Rectal smooth muscle tissue (tissue), 1 donor: ENCODE results near the gene EFR3B.

ENCODE experiments used
- H3K27ac ChIP-seq: one replicate; pipeline ENCODE4 v1.7.0; 2013; ENCODE audit warnings: low read depth, low read length, inconsistent platforms
- H3K27me3 ChIP-seq: one replicate; pipeline ENCODE4 v1.7.0; 2013; ENCODE audit warnings: low read length; ENCODE audit not compliant: control insufficient read depth, insufficient read depth
- H3K36me3 ChIP-seq: one replicate; pipeline ENCODE4 v1.7.0; 2013; ENCODE audit warnings: low read length; ENCODE audit not compliant: control insufficient read depth, insufficient read depth
- H3K4me1 ChIP-seq: one replicate; pipeline ENCODE4 v1.7.0; 2013; ENCODE audit warnings: low read length; ENCODE audit not compliant: control insufficient read depth, insufficient read depth
- H3K4me3 ChIP-seq: one replicate; pipeline ENCODE4 v1.7.0; 2013; ENCODE audit warnings: low read length
- H3K9ac ChIP-seq: one replicate; pipeline ENCODE4 v1.7.0; 2013; ENCODE audit warnings: low read length

EFR3B gene

DNA sequence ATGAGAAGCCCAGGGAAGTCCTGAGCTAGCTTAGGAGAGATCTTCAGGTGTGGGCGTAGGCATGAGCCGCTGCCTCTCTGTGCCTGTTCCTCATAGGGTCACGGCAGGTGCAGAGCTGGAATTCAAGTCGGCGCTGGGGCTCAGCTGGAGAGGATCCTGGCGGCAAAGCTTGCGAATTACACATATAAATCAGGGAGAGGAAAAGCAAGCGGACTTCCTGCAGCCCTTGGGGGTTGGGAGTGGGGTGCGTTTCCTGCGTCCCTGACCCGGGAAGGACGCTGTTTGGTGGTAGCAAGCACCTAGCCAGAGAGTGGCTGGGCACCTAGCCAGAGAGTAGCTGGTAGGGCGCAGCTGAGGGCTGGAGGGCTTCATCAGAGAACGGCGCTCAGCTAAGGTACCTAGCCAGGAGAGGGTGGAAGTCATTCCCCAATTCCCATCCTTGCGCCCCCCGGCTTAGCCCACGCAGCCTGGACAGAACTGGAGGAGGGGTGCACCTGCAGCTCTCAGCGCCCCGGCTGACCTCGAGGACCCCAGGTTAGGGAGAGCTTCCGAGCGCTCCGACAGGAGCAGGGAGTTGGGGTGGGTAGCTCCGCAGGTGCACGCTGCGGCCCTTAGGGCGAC is 459 bp upstream of the EFR3B start:
- Histone ChIP-seq H3K9ac (no peak overlapping the region), H3K4me3 (peak overlapping the region; percentile 53), H3K27me3 (peaks cover 3% of the 10 kb centered on the region), H3K27ac (no peak overlapping the region), H3K4me1 (peaks cover 6% of the 10 kb centered on the region), H3K36me3 (no peaks in the 10 kb centered on the region)

DNA sequence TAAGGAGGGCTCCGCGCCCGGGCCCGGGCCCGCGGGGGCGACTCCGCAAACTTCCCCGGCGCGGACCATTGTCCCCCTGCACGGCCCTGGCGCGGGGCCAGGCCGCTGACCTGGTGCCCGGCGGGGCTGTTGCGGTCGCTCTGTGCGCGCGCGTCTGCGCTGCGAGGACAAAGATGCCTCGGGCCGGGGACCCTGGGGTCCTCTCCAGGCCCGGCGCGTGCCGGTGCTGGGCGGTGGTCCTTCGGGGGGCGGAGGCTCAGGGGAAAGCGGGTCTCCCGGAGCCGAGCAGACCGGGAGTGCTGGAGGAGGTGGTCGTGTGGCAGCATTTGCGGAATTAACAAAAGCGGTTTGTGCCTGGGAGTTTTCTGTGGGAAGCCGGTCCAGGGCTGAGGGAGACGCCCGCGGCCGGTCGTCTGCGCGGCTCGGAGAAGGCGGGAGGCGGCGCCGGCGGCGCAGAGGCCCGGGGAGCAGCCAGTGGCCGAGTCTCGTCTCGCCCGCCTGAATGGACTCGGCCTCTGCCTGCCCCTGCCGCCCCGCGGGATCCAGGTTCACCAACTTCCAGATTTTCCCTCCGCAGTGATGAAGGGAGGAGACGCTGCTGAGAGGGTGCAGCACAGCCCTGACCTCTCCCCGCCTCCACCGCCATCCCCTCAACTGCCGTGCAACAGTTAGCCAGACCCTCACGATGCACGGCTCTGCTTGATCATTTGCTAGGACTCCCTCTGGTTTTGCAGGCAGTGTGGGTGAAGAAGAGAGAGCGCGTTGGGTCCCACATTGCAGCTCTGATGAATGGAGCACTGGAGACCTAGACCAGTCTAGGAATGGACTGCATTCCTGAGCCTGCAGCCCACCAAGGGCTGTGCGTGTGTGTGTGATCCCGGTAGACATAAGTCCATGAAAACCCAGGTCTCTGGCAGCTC is 705 bp downstream of the EFR3B start:
- Histone ChIP-seq H3K4me3 (peak overlapping the region; percentile 89), H3K4me1 (peaks cover 6% of the 10 kb centered on the region), H3K9ac (peak overlapping the region; percentile 45), H3K27ac (peak overlapping the region; percentile 27), H3K36me3 (no peaks in the 10 kb centered on the region), H3K27me3 (peaks cover 3% of the 10 kb centered on the region)

DNA sequence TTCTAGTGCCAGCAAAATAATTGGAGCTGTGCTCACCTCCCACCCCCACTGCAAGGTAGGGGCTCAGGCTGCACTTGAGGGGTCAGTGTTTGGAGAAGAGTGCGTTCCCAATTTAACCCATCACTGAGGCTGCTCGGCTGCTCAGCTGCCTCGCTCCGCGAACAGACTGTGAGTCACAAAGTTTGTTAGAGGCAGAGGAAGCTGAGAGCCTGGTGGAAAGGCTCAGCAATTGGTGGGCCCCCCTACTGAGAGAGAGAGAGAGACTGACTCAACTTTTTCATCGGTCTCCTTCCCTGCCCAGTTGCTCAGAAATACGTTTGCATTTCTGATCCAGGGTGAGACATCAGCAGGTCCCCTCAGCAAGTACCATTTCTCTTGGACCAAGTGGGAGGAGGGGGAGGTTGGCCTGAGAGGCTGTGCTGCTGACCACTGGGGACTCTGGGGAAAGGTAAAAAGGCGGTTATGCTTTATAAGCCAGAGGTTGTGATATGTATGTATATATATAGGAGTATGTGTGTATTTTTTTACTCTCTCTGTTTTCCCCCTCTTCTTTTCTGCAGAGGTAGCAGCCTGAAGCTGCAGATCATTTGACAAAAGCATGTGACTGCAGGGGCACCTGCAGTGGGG is 1.5 kb downstream of the EFR3B start:
- H3K9ac ChIP-seq, result no peak overlapping the region
- H3K27ac ChIP-seq, result no peak overlapping the region
- no peaks in the 10 kb centered on the region for H3K36me3 ChIP-seq
- peaks cover 3% of the 10 kb centered on the region for H3K27me3 ChIP-seq
- peak overlapping the region; percentile 89 for H3K4me3 ChIP-seq
- peaks cover 6% of the 10 kb centered on the region for H3K4me1 ChIP-seq

DNA sequence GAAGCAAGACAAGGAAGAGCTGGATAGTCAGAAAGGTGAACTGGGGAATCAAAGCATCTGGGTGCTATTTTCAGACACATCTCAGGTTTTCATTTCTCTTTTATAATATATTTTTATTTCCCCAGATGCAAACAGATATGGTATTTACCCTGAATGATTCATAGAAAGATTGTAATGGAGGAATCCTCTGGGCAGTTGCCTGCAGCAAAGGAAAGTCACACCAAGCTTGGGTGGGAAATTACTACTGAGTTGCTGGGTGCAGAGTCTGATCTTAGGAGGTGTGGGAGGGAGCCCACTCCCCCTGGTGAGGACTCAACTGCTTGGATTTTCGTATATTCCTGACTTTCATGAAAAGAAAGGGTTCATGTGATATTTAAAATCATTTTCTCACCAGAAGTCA is 2.1 kb downstream of the EFR3B start:
- no peak overlapping the region for H3K9ac ChIP-seq
- H3K4me3 ChIP-seq, result no peak overlapping the region
- peaks cover 3% of the 10 kb centered on the region for H3K27me3 ChIP-seq
- peaks cover 6% of the 10 kb centered on the region for H3K4me1 ChIP-seq
- H3K36me3 ChIP-seq, result no peaks in the 10 kb centered on the region
- no peak overlapping the region for H3K27ac ChIP-seq

DNA sequence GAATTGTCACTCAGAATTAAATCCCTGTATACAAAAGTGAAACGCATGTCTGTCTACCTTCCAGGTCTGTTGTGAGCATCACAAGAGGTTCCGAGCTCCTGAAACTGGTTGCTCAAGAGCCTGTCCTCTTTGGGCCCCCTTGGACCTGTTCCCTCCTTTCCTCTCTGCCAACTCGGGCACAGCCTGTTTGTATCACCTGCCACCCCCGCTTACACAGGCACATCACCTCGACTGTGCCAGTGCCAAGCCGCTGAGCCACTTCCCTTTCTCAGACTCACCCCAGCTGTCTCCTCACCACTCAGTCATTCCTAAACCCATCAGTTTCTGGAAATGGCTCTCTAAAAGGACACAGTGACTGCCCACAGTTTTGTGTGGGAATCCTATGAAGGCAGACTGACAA is 3.1 kb downstream of the EFR3B start:
- H3K4me1 ChIP-seq, result peaks cover 6% of the 10 kb centered on the region

DNA sequence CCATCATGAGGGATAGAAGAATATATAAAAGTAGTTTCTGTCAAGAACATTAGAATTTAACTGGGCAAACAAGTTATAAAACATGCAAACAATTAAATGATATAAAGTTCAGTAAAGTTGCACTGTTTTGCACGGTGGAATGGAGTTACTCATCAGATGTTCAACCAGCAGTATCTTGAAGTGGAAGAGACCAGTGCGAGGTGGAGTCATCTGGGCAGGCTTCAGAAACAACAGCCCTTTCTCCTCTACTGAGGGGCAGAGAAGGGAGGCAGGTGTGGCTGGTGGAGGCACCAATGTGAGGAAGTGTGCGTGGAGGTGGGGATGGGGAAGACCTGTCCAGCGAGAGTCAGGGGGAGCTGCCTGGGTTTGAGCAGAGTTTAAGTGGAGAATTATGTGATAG is 7.5 kb downstream of the EFR3B start:
- no peak overlapping the region for H3K4me3 ChIP-seq
- no peak overlapping the region for H3K9ac ChIP-seq
- no peaks in the 10 kb centered on the region for H3K36me3 ChIP-seq
- no peaks in the 10 kb centered on the region for H3K27me3 ChIP-seq
- H3K4me1 ChIP-seq, result no peaks in the 10 kb centered on the region
- H3K27ac ChIP-seq, result no peak overlapping the region

More for the DNA sequence above, 3.1 kb downstream of the EFR3B start:
- H3K36me3 ChIP-seq, result no peaks in the 10 kb centered on the region
- no peak overlapping the region for H3K9ac ChIP-seq
- H3K27me3 ChIP-seq, result peaks cover 3% of the 10 kb centered on the region
- H3K27ac ChIP-seq, result no peak overlapping the region
- H3K4me3 ChIP-seq, result no peak overlapping the region

DNA sequence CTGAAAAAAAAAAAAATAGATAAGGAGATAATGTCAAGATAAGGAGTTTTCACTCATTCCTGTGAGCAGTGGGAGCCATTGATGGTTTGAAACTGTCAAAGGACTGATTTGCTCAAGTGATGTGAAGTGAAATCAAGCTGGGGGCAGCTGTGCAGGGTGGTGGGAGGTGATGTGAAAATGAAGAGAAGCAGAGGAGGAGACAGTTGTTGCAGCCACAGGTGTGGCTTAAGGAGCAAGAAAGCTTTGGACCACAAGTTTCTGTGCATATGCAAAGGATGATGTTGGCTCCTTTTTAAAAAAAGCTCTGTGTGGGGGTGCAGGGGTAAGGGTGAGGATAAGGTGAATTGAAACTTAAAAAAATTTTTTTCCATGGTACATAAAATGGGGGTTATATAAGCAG is 8.3 kb downstream of the EFR3B start:
- no peak overlapping the region for H3K27ac ChIP-seq
- H3K9ac ChIP-seq, result no peak overlapping the region
- H3K4me1 ChIP-seq, result no peaks in the 10 kb centered on the region
- H3K4me3 ChIP-seq, result no peak overlapping the region
- no peaks in the 10 kb centered on the region for H3K27me3 ChIP-seq
- no peaks in the 10 kb centered on the region for H3K36me3 ChIP-seq

DNA sequence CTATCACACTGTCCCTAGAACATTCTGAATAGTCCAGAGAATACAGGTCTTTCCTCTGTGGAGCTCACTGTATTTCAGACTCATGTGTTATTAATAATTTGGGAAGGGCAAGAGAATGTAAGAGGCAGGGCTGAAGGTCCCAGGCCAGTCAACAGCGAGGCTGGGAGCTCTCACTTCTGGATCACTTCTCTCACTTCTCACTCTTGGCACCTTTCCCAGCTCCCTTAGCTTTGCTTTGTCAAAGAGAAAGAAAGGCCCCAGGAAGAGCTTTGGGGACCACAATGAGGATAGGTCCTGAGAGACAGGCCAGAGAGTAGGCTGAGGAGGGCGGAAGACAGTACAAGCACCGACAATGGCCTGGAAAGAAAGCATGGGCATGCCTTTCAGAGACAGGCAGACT is 11.2 kb downstream of the EFR3B start:
- Histone ChIP-seq H3K4me1 (no peaks in the 10 kb centered on the region), H3K27ac (no peak overlapping the region), H3K27me3 (no peaks in the 10 kb centered on the region), H3K4me3 (no peak overlapping the region), H3K9ac (no peak overlapping the region), H3K36me3 (no peaks in the 10 kb centered on the region)

DNA sequence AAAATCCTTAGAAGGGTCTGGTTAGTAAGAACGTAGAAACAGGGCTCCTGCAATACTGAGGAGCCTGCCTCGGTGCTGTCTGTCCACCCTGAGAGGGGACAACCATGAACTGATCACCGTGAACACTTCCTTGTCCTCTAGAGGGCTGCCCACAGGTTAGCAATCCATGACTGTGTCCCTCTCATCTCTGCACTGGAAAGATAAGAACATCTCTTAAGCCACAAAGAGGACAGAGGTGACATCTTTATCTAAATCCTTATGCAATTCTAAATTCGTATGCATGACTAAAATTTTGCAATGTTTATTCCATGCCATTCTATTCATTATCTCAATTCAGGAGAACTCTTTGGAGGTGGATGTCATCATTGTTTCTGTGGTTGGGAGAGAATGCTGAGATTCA is 12.8 kb downstream of the EFR3B start:
- Histone ChIP-seq H3K9ac (no peak overlapping the region), H3K36me3 (no peaks in the 10 kb centered on the region), H3K27ac (no peak overlapping the region), H3K4me1 (no peaks in the 10 kb centered on the region), H3K4me3 (no peak overlapping the region), H3K27me3 (no peaks in the 10 kb centered on the region)

DNA sequence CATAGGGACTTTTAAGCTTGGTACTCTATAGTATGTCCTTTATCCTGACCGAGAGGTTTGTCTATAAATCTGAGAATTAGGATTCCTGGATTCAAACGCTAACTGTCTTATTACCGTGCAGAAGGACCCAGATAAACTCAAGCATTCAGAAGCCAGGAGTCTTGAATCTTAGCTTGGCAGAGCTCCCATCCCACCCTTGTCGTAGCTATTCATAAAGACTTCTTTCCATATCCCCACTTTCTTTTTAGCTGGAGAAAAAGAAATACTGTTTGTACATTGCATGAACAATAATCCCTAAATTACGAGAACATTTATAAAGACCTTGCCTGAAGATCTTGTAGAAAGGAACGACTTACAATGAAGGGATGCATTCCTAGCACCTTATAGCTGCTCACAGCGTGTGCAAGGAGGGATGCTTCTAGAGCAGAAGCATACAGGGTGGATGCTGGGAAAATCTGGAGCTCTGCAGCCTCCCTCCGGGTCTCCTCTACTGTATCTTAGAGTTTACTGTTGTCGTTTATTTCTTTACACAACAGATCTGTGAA is 13.6 kb downstream of the EFR3B start:
- Histone ChIP-seq H3K27me3 (no peaks in the 10 kb centered on the region), H3K27ac (no peak overlapping the region), H3K9ac (no peak overlapping the region), H3K36me3 (no peaks in the 10 kb centered on the region), H3K4me3 (no peak overlapping the region), H3K4me1 (no peaks in the 10 kb centered on the region)

DNA sequence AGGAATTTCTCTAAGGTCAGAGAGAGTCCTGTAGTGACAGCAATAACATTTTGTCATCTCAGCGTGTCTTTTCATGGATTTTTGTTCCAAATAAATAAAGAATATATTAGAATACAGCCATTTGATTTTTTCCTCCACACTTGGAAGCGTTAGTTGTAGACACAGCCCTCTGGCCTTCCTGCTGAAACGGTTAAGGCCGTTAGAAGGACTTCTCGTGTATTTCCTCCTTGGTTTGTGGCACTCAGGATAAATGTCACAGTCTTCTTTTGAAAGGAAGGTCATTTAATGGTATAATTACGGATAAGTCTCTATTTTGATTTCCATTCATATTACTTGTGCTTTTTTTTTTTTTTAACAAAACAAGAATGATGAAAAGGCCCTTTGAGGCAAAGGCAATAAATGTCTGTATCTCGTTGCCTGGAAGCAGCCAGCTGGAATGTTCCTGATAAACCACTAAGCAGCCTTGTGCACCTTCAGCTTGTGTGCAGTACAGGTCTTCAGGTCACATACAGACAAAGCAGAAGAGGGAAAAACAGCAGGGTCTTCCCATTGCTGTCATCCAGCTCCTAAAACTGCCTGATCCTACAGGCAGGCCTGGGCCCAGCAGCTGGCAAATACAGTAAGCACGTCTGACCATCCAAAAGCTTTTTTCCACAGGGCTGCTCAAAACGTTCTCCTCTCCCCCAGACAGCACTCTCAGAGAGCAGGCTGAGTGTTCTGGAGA is 14.4 kb downstream of the EFR3B start:
- Histone ChIP-seq H3K27me3 (no peaks in the 10 kb centered on the region), H3K4me1 (no peaks in the 10 kb centered on the region), H3K9ac (no peak overlapping the region), H3K4me3 (no peak overlapping the region), H3K27ac (no peak overlapping the region), H3K36me3 (no peaks in the 10 kb centered on the region)

DNA sequence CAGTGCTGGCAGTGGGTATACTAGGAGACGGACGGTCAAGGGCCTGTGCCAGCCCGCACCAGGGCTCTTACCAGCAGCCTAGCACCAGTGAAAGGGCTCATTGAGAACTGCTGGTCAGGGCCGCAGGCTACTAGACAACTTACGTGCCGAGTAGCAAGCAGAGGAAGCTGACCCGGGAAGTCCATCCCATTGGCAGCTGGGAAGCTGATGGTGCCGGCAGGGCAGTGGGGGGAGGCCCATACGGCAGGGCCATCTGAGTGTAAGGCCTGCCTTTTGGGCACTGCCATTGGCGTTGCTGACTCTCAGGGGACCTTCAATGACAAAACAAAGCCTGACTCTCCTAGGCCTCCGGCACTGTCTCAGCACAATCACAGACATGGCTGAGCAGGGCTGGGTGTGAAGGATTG is 20.6 kb downstream of the EFR3B start:
- Histone ChIP-seq H3K4me3 (no peak overlapping the region), H3K27ac (no peak overlapping the region), H3K27me3 (no peaks in the 10 kb centered on the region), H3K36me3 (no peaks in the 10 kb centered on the region), H3K9ac (no peak overlapping the region), H3K4me1 (no peaks in the 10 kb centered on the region)
